ENCODE measurements around the gene RPL7A. TPM values are rescaled to one million over a fixed set of nuclear protein-coding genes. Genes with fewer than 3 reads are reported as not detected.
"Not testable (repeated sequence)": the region's sequence is repeated elsewhere in the genome, so short reads cannot be mapped to it uniquely, and the experiment has no call there.

Gene RPL7A
- total and polyA plus RNA-seq, 2 donors (not counting 3 experiments of a cell fraction or from before 2014, with no cell fraction given): 2,112 to 2,329 TPM

DNA sequence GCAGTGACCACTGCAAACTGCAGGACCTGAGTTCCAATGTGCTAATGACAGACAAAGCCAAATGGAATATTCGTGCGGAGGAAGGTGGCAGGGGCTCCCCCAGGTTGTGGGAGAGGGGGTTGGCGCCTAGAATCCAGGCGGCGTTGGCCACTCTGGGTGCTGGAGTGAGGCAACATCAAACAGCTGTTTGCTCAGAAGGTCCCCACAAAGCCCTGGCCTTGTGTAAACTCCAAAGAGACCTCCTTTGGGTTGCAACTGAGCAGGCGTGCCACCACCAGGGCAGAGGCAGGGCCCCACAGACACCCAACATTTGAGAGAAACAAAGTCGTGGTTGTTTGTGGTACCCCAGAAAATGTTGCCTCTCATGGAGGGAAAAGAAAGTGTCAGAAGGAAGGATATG, 42.7 kb downstream of the RPL7A start:
- dilution Hi-C loops (cut with MboI; ENCODE audit: extremely low pct_ligation_motif_present, low sequenced_read_pairs): no loop called here
- BruUV-seq (replicated peaks): no TSS peak
- H3K4me3 ChIP-seq (replicated peaks in 1 of 3; ENCODE audit: insufficient read depth in 1 of 3, low read depth in 1 of 3, low read length in 3 of 3): no peak overlapping the region
- no peaks in the 10 kb centered on the region for H3K79me2 ChIP-seq (ENCODE audit: control insufficient read depth, insufficient read depth, low read length)
- intact Hi-C loops (cut with micrococcal nuclease): no loop called here
- no peak for DNase-seq (ENCODE audit: low read depth, low spot score)
- ChIA-PET CTCF (no interaction called here), POLR2A (interaction anchor here (0.6 kb wide), 1 partner anchor 228 kb away, joined by 4 read pairs; no protein-coding TSS in a partner anchor)
- no peaks in the 10 kb centered on the region for H3K36me3 ChIP-seq (ENCODE audit: control insufficient read depth in 2 of 2, extremely low read depth in 1 of 2, insufficient read depth in 2 of 2, low read length in 2 of 2)
- no peaks in the 10 kb centered on the region for H3K9me1 ChIP-seq (replicated peaks; ENCODE audit: control insufficient read depth, extremely low read depth, insufficient read depth, low read length)
- H4K20me1 ChIP-seq (replicated peaks; ENCODE audit: control insufficient read depth, extremely low read depth, insufficient read depth, low read length): no peaks in the 10 kb centered on the region
- H3K4me2 ChIP-seq (ENCODE audit: insufficient read depth, low read length): no peak overlapping the region
- FAIRE-seq: no peak
- no peak overlapping the region for H2AFZ ChIP-seq (ENCODE audit: low read depth, low read length)
- no peak overlapping the region for H3K27ac ChIP-seq (ENCODE audit: insufficient read depth, low read depth, low read length)
- no peak overlapping the region for H3K9ac ChIP-seq (replicated peaks; ENCODE audit: extremely low read depth, insufficient read depth, low read length)
- no peaks in the 10 kb centered on the region for H3K27me3 ChIP-seq (ENCODE audit: control insufficient read depth in 2 of 2, insufficient read depth in 2 of 2, low read length in 2 of 2)
- TF ChIP-seq, protein P1, sequence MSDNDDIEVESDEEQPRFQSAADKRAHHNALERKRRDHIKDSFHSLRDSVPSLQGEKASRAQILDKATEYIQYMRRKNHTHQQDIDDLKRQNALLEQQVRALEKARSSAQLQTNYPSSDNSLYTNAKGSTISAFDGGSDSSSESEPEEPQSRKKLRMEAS (IDR thresholded peaks at IDR 0.05; ENCODE audit: insufficient read depth, insufficient read length): no peak
- no peak for TF ChIP-seq MYC (IDR thresholded peaks at IDR 0.05; ENCODE audit: low read depth, low read length)
- TF ChIP-seq POLR2AphosphoS5 (IDR thresholded peaks at IDR 0.05; ENCODE audit: insufficient read depth, low read depth, low read length): no peak
- H3K9me3 ChIP-seq (replicated peaks; ENCODE audit: control insufficient read depth, insufficient read depth, low read length): no peaks in the 10 kb centered on the region
- no peaks in the 10 kb centered on the region for H3K4me1 ChIP-seq (ENCODE audit: control insufficient read depth, extremely low read depth, insufficient read depth, low read length)

DNA sequence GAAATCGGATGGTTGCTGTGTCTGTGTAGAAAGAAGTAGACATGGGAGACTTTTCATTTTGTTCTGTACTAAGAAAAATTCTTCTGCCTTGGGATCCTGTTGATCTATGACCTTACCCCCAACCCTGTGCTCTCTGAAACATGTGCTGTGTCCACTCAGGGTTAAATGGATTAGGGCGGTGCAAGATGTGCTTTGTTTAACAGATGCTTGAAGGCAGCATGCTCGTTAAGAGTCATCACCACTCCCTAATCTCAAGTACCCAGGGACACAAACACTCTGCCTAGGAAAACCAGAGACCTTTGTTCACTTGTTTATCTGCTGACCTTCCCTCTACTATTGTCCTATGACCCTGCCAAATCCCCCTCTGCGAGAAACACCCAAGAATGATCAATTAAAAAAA, 43.4 kb downstream of the RPL7A start:
- DNase-seq (ENCODE audit: low read depth, low spot score); H3K27ac ChIP-seq (ENCODE audit: insufficient read depth, low read depth, low read length); dilution Hi-C loops (cut with MboI; ENCODE audit: extremely low pct_ligation_motif_present, low sequenced_read_pairs); H3K4me2 ChIP-seq (ENCODE audit: insufficient read depth, low read length); H3K9me1 ChIP-seq (replicated peaks; ENCODE audit: control insufficient read depth, extremely low read depth, insufficient read depth, low read length); POLR2A ChIA-PET; H4K20me1 ChIP-seq (replicated peaks; ENCODE audit: control insufficient read depth, extremely low read depth, insufficient read depth, low read length); H3K79me2 ChIP-seq (ENCODE audit: control insufficient read depth, insufficient read depth, low read length); H3K36me3 ChIP-seq (ENCODE audit: control insufficient read depth in 2 of 2, extremely low read depth in 1 of 2, insufficient read depth in 2 of 2, low read length in 2 of 2); FAIRE-seq; BruUV-seq (replicated peaks); H3K9me3 ChIP-seq (replicated peaks; ENCODE audit: control insufficient read depth, insufficient read depth, low read length); H2AFZ ChIP-seq (ENCODE audit: low read depth, low read length); H3K4me1 ChIP-seq (ENCODE audit: control insufficient read depth, extremely low read depth, insufficient read depth, low read length); H3K27me3 ChIP-seq (ENCODE audit: control insufficient read depth in 2 of 2, insufficient read depth in 2 of 2, low read length in 2 of 2); CTCF ChIA-PET; H3K9ac ChIP-seq (replicated peaks; ENCODE audit: extremely low read depth, insufficient read depth, low read length); H3K4me3 ChIP-seq (replicated peaks in 1 of 3; ENCODE audit: insufficient read depth in 1 of 3, low read depth in 1 of 3, low read length in 3 of 3); intact Hi-C loops (cut with micrococcal nuclease): not testable (repeated sequence)

DNA sequence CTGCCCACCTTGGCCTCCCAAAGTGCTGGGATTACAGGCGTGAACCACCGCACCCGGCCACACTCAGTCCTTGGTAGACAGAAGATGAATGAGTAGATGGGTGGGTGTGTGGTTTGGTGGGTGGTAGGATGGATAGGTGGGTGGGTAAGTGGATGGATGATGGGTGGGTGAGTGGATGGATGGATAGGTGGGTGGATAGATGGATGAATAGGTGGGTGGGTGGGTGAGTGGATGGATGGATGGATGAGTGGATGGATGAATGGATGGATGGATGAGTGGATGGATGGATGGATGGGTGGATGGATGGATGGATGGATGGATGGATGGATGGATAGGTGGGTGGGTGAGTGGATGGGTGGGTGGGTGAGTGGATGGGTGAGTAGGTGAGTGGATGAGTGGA, 44.3 kb downstream of the RPL7A start:
- H3K9me3 ChIP-seq (replicated peaks; ENCODE audit: control insufficient read depth, insufficient read depth, low read length); H4K20me1 ChIP-seq (replicated peaks; ENCODE audit: control insufficient read depth, extremely low read depth, insufficient read depth, low read length); BruUV-seq (replicated peaks); CTCF ChIA-PET; H3K4me3 ChIP-seq (replicated peaks in 1 of 3; ENCODE audit: insufficient read depth in 1 of 3, low read depth in 1 of 3, low read length in 3 of 3); H3K9ac ChIP-seq (replicated peaks; ENCODE audit: extremely low read depth, insufficient read depth, low read length); DNase-seq (ENCODE audit: low read depth, low spot score); H3K4me1 ChIP-seq (ENCODE audit: control insufficient read depth, extremely low read depth, insufficient read depth, low read length); H3K4me2 ChIP-seq (ENCODE audit: insufficient read depth, low read length); H2AFZ ChIP-seq (ENCODE audit: low read depth, low read length); H3K9me1 ChIP-seq (replicated peaks; ENCODE audit: control insufficient read depth, extremely low read depth, insufficient read depth, low read length); FAIRE-seq; intact Hi-C loops (cut with micrococcal nuclease); H3K79me2 ChIP-seq (ENCODE audit: control insufficient read depth, insufficient read depth, low read length); H3K27ac ChIP-seq (ENCODE audit: insufficient read depth, low read depth, low read length); H3K36me3 ChIP-seq (ENCODE audit: control insufficient read depth in 2 of 2, extremely low read depth in 1 of 2, insufficient read depth in 2 of 2, low read length in 2 of 2); POLR2A ChIA-PET; dilution Hi-C loops (cut with MboI; ENCODE audit: extremely low pct_ligation_motif_present, low sequenced_read_pairs); H3K27me3 ChIP-seq (ENCODE audit: control insufficient read depth in 2 of 2, insufficient read depth in 2 of 2, low read length in 2 of 2): not testable (repeated sequence)
